Fibroblast of lung (primary cell): Measurements from ENCODE around the gene RGS12. TPM values are rescaled to one million over a fixed set of nuclear protein-coding genes. Genes with fewer than 3 reads are reported as not detected.
"Not testable (repeated sequence)": the region's sequence is repeated elsewhere in the genome, so short reads cannot be mapped to it uniquely, and the experiment has no call there.

Experiments
- DNase-seq, 2 donors: peaks; one replicate each; pipeline versions ENCODE4 v3.0.0 to v3.0.0-alpha.2; 2010; ENCODE audit warnings: low read depth in 2 of 2
- H2AFZ ChIP-seq: 2 replicates; pipeline ENCODE4 v1.5.1; 2012; ENCODE audit warnings: low read length, control low read depth, inconsistent platforms
- H3K27ac ChIP-seq: 2 replicates; pipeline ENCODE4 v1.5.1; 2011; ENCODE audit warnings: low read length, control low read depth; ENCODE audit not compliant: insufficient read depth
- H3K27me3 ChIP-seq: 2 replicates; pipeline ENCODE4 v1.5.1; 2011; ENCODE audit warnings: mild to moderate bottlenecking, low read length; ENCODE audit not compliant: control insufficient read depth, insufficient read depth
- H3K36me3 ChIP-seq: 2 replicates; pipeline ENCODE4 v1.5.1; 2011; ENCODE audit warnings: low read length; ENCODE audit not compliant: control insufficient read depth, insufficient read depth
- H3K4me1 ChIP-seq: 2 replicates; pipeline ENCODE4 v1.5.1; 2011; ENCODE audit warnings: low read length; ENCODE audit not compliant: control insufficient read depth, insufficient read depth; ENCODE audit errors: extremely low read depth
- H3K4me2 ChIP-seq: 2 replicates; pipeline ENCODE4 v1.5.1; 2011; ENCODE audit warnings: low read length, control low read depth; ENCODE audit not compliant: insufficient read depth; ENCODE audit errors: extremely low read depth
- H3K4me3 ChIP-seq, 4 experiments: fragments of 200-600 bp in 1 of 4; sonication (generic) in 1 of 4; replicated peaks in 1 of 4; 2 replicates each; pipeline ENCODE4 v1.5.1; 2011 to 2016; ENCODE audit warnings: low read length in 4 of 4, low read depth in 3 of 4, mild to moderate bottlenecking in 3 of 4, control low read depth in 2 of 4, inconsistent platforms in 1 of 4, mixed read lengths in 1 of 4; ENCODE audit not compliant: insufficient read depth in 1 of 4; ENCODE audit errors: control extremely low read depth in 1 of 4
- H3K79me2 ChIP-seq: 2 replicates; pipeline ENCODE4 v1.5.1; 2012; ENCODE audit warnings: mild to moderate bottlenecking, low read length, inconsistent platforms; ENCODE audit not compliant: control insufficient read depth, insufficient read depth
- H3K9ac ChIP-seq: 2 replicates; pipeline ENCODE4 v1.5.1; 2011; ENCODE audit warnings: mild to moderate bottlenecking, low read length, control low read depth; ENCODE audit not compliant: insufficient read depth
- H3K9me3 ChIP-seq: 2 replicates; pipeline ENCODE4 v1.5.1; 2012; ENCODE audit warnings: low read depth, low read length; ENCODE audit not compliant: control insufficient read depth, insufficient read depth
- H4K20me1 ChIP-seq: 2 replicates; pipeline ENCODE4 v1.5.1; 2011; ENCODE audit warnings: low read length; ENCODE audit not compliant: control insufficient read depth, insufficient read depth; ENCODE audit errors: extremely low read depth
- EZH2 ChIP-seq: IDR thresholded peaks from 2 replicates; pipeline ENCODE4 v1.5.1; 2012; ENCODE audit warnings: low read length, control low read depth, mild to moderate bottlenecking; ENCODE audit errors: missing control alignments
- polyA plus RNA-seq, 2 donors: library from polyadenylated mRNA; depleted of rRNA in 1 of 2; stranded (reverse) in 1 of 2; unstranded in 1 of 2; fragments of >200 nt; gene quantifications; 2 replicates each; pipeline ENCODE4 v1.2.1, GENCODE V29; 2011 to 2012; ENCODE audit warnings: missing spikeins in 1 of 2
- total RNA-seq: library from RNA; depleted of rRNA; stranded (reverse); fragments of >200 nt; gene quantifications from 2 replicates; pipeline ENCODE4 v1.2.1, GENCODE V29; 2014
- TF ChIP-seq, protein P1 (sequence below), 2 donors: IDR thresholded peaks in 1 of 2; conservative IDR thresholded peaks in 1 of 2; 1 replicate in 1 of 2; 2 replicates in 1 of 2; pipeline ENCODE4 v1.5.1; 2011 to 2012; ENCODE audit warnings: low read length in 2 of 2, control low read depth in 1 of 2, inconsistent platforms in 1 of 2, low read depth in 1 of 2, mild to moderate bottlenecking in 1 of 2

RGS12 gene
- total and polyA plus RNA-seq, 2 donors (not counting 1 experiment from before 2014, with no cell fraction given) = 5.1 to 21.1 TPM

DNA sequence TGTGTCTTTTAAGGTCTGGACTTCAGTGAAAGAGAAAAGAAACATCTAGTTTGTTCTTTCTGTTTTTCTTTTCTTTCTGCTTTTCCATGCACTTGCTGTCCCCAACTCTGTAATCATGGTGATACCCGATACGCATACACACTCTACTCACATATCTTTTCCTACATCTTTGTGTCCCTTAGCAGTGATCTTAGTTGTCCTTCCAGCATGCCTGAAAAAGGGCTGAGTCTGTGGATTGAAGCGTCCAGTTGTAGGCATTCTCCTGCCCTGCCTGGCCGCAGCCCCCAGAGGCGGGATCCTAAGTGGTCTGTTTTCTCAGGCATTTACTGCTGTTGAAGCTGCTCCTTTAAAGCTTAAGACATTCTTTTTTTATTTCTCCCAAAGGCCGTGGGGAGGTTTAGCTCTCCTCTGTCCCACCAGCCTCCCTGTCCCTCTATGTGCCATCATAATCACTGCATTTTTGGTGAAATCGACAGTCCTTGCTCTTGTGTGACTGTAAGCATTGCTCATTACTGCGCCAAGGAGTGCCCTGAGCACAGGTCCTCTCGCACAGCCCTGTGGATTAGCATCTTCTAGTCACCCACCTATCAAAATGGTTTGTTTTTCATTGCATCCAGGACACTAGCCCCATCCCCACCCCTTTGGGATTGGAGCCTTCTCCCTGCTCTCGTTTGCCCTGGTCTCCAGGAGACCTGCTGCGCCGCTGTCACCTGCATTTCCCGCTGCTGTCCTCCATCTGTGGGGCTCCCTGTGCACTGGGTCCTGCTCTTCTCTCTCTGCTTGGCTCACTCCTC, 4.4 kb downstream of the RGS12 start:
- Histone ChIP-seq H3K27me3 (no peaks in the 10 kb centered on the region), H4K20me1 (no peaks in the 10 kb centered on the region), H3K36me3 (no peaks in the 10 kb centered on the region), H2AFZ (no peak overlapping the region), H3K4me2 (no peak overlapping the region), H3K4me3 (no peak overlapping the region), H3K4me1 (peaks cover 5% of the 10 kb centered on the region), H3K27ac (no peak overlapping the region), H3K79me2 (peaks cover 29% of the 10 kb centered on the region), H3K9ac (no peak overlapping the region), H3K9me3 (no peaks in the 10 kb centered on the region)
- DNase-seq = no peak
- TF ChIP-seq, protein P1, sequence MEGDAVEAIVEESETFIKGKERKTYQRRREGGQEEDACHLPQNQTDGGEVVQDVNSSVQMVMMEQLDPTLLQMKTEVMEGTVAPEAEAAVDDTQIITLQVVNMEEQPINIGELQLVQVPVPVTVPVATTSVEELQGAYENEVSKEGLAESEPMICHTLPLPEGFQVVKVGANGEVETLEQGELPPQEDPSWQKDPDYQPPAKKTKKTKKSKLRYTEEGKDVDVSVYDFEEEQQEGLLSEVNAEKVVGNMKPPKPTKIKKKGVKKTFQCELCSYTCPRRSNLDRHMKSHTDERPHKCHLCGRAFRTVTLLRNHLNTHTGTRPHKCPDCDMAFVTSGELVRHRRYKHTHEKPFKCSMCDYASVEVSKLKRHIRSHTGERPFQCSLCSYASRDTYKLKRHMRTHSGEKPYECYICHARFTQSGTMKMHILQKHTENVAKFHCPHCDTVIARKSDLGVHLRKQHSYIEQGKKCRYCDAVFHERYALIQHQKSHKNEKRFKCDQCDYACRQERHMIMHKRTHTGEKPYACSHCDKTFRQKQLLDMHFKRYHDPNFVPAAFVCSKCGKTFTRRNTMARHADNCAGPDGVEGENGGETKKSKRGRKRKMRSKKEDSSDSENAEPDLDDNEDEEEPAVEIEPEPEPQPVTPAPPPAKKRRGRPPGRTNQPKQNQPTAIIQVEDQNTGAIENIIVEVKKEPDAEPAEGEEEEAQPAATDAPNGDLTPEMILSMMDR (conservative IDR thresholded peaks at IDR 0.05 in 1 of 2, IDR thresholded peaks at IDR 0.05 in 1 of 2; ENCODE audit: low read depth in 1 of 2, low read length in 2 of 2) = no peak
- no peak for TF ChIP-seq EZH2

DNA sequence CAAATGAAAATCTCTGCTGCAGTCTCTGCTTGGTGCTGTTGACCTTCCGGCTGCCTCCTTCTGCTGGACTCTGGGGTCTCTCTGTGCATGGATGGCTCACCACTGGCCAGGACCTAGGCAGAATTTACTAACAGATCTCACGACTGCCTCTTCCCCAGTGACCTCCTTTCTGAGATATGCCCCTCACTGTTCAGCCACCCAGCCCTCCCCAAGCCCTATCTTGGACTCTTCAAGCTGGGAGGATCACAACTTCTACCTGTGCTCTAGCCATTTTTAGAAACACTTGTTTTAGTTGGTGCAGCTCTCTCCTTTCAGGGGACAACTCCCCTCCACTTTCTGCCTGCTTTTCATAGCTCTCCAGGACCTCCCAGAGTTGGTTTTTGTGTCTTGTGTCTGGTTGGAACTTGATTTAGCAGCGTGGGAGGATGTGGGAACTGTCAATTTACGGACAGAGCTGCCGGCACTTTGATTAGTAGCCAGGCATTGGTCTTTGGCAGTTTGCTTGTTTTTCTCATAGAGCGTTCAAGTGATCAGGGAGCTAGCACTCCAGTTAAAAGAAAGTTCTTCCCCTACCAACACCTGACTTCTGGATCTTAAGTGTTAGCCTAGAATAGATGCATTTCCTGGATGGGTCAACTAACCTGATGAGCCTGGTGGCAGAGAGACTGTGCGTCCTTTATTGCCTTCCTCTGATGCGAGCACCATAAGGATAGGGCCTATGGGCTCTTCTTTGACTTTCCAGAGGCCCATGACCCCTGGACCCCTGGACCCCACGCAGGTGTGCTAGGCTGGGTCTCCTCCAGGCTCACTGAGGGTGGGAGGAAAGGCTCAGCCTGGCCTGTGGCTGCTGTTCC, 6.5 kb downstream of the RGS12 start:
- H3K4me2 ChIP-seq = no peak overlapping the region
- TF ChIP-seq EZH2 = no peak
- TF ChIP-seq, protein P1 (conservative IDR thresholded peaks at IDR 0.05 in 1 of 2, IDR thresholded peaks at IDR 0.05 in 1 of 2; ENCODE audit: low read depth in 1 of 2, low read length in 2 of 2) = no peak
- no peaks in the 10 kb centered on the region for H3K27me3 ChIP-seq
- no peak overlapping the region for H2AFZ ChIP-seq
- H3K4me1 ChIP-seq = peaks cover 1% of the 10 kb centered on the region
- H4K20me1 ChIP-seq = no peaks in the 10 kb centered on the region
- no peaks in the 10 kb centered on the region for H3K36me3 ChIP-seq
- no peaks in the 10 kb centered on the region for H3K9me3 ChIP-seq
- H3K79me2 ChIP-seq = peaks cover 22% of the 10 kb centered on the region
- H3K4me3 ChIP-seq = no peak overlapping the region
- H3K9ac ChIP-seq = no peak overlapping the region
- H3K27ac ChIP-seq = no peak overlapping the region
- DNase-seq = no peak

DNA sequence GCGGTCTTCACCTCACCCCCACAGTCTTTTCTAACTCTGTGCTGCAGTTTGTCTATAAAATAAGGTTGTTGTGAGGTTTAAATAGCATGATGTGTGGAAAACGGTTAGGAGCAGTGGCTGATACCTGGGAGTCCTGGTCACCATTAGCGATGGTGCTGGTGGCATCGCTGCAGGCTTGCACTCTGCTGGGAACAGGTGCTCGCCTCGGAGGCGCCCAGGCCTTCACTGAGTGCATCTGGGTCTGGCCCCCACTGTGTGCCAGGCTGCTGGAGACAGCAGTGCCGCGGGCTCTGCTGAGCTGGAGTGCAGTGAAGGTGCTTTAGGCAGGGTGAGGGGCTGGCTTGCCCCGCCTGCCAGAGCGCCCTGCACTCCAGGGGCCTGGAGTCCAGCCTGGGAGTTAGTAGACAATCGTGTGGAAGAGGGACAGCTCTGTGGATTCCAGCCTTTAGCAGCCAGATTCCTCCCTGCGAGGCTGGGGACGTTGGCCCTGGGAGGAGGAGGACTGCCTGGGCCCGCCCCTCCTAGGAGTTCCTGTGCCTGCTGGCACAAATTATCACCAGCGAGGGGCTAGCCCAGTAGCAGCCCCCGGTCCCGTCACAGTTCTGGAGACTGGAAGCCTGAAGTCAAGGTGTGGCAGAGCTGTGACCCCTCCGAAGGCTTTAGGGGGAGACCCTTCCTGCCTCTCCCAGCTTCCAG, 7.3 kb downstream of the RGS12 start:
- H3K9ac ChIP-seq = no peak overlapping the region
- H4K20me1 ChIP-seq = no peaks in the 10 kb centered on the region
- H3K79me2 ChIP-seq = peaks cover 18% of the 10 kb centered on the region

DNA sequence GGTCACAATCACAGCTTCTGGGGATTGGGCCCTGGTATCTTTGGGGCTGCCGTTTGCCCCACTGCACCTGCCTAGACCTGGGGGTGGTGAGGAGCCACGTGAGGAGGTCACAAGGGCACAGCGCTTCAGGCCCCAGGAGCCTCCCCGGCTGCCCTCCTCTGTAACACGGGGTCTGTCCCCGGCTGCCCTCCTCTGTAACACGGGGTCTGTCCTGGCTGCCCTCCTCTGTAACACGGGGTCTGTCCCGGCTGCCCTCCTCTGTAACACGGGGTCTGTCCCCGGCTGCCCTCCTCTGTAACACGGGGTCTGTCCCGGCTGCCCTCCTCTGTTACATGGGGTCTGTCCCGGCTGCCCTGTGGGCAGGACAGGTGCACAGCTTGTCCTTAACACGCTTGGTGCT, 8.1 kb downstream of the RGS12 start:
- not testable (repeated sequence) for H4K20me1 ChIP-seq, H3K27ac ChIP-seq, H3K9ac ChIP-seq, H3K27me3 ChIP-seq, H3K9me3 ChIP-seq, H3K4me3 ChIP-seq, H2AFZ ChIP-seq, H3K36me3 ChIP-seq, H3K4me2 ChIP-seq, DNase-seq
- H3K4me1 ChIP-seq = peaks cover 16% of the 10 kb centered on the region
- H3K79me2 ChIP-seq = peaks cover 22% of the 10 kb centered on the region

More for the DNA sequence above, 7.3 kb downstream of the RGS12 start:
- Histone ChIP-seq H3K9me3 (no peaks in the 10 kb centered on the region), H3K4me2 (no peak overlapping the region), H3K4me1 (peaks cover 9% of the 10 kb centered on the region), H3K36me3 (no peaks in the 10 kb centered on the region), H2AFZ (no peak overlapping the region), H3K4me3 (no peak overlapping the region), H3K27me3 (no peaks in the 10 kb centered on the region), H3K27ac (no peak overlapping the region)
- TF ChIP-seq EZH2 = no peak
- TF ChIP-seq, protein P1 (conservative IDR thresholded peaks at IDR 0.05 in 1 of 2, IDR thresholded peaks at IDR 0.05 in 1 of 2; ENCODE audit: low read depth in 1 of 2, low read length in 2 of 2) = no peak
- DNase-seq = no peak
